Skeletal muscle satellite cell (primary cell): ENCODE measurements around the gene TNIK.

Experiments
- H3K27me3 ChIP-seq: 2 replicates; pipeline ENCODE4 v1.7.0; 2013; ENCODE audit warnings: low read length; ENCODE audit not compliant: control insufficient read depth, insufficient read depth
- H3K36me3 ChIP-seq: 2 replicates; pipeline ENCODE4 v1.7.0; 2013; ENCODE audit warnings: mild to moderate bottlenecking, control low read depth, low read length; ENCODE audit not compliant: insufficient read depth
- H3K4me1 ChIP-seq: 2 replicates; pipeline ENCODE4 v1.7.0; 2013; ENCODE audit warnings: low read length; ENCODE audit not compliant: control insufficient read depth, insufficient read depth
- H3K4me2 ChIP-seq: 2 replicates; pipeline ENCODE4 v1.7.0; 2013; ENCODE audit warnings: mild to moderate bottlenecking, low read length
- H3K4me3 ChIP-seq: 2 replicates; pipeline ENCODE4 v1.7.0; 2013; ENCODE audit warnings: low read length
- H3K9ac ChIP-seq: 2 replicates; pipeline ENCODE4 v1.7.0; 2013; ENCODE audit warnings: mild to moderate bottlenecking, low read depth, low read length, moderate library complexity
- H3K9me3 ChIP-seq: replicated peaks from 2 replicates; pipeline ENCODE4 v1.7.0; 2013; ENCODE audit warnings: mild to moderate bottlenecking, control low read depth, low read length

TNIK gene

GRCh38 chr3:171268677-171269076 is 191.5 kb downstream of the TNIK start:
- H3K9ac ChIP-seq: no peak overlapping the region
- no peaks in the 10 kb centered on the region for H3K36me3 ChIP-seq
- no peaks in the 10 kb centered on the region for H3K27me3 ChIP-seq
- no peak overlapping the region for H3K4me3 ChIP-seq
- H3K4me1 ChIP-seq: no peaks in the 10 kb centered on the region
- no peaks in the 10 kb centered on the region for H3K9me3 ChIP-seq
- no peak overlapping the region for H3K4me2 ChIP-seq

GRCh38 chr3:171267104-171267503 is 193.1 kb downstream of the TNIK start:
- Histone ChIP-seq H3K36me3 (no peaks in the 10 kb centered on the region), H3K4me3 (no peak overlapping the region), H3K9me3 (no peaks in the 10 kb centered on the region), H3K4me2 (no peak overlapping the region), H3K9ac (no peak overlapping the region), H3K27me3 (no peaks in the 10 kb centered on the region), H3K4me1 (no peaks in the 10 kb centered on the region)

- Histone ChIP-seq H3K4me3 (no peak overlapping the region), H3K27me3 (no peaks in the 10 kb centered on the region), H3K36me3 (no peaks in the 10 kb centered on the region), H3K4me2 (no peak overlapping the region), H3K4me1 (peaks cover under 1% of the 10 kb centered on the region), H3K9me3 (no peaks in the 10 kb centered on the region), H3K9ac (no peak overlapping the region)
Measured at GRCh38 chr3:171266740-171267073, 193.5 kb downstream of the TNIK start.

- Histone ChIP-seq H3K4me2 (no peak overlapping the region), H3K9me3 (no peaks in the 10 kb centered on the region), H3K27me3 (no peaks in the 10 kb centered on the region), H3K9ac (no peak overlapping the region), H3K4me1 (peaks cover 6% of the 10 kb centered on the region), H3K4me3 (no peak overlapping the region), H3K36me3 (no peaks in the 10 kb centered on the region)
Measured at GRCh38 chr3:171266034-171266739, 194.0 kb downstream of the TNIK start.

- peaks cover 6% of the 10 kb centered on the region for H3K4me1 ChIP-seq
Measured at GRCh38 chr3:171264758-171265157, 195.4 kb downstream of the TNIK start.

GRCh38 chr3:171262431-171262830 is 197.8 kb downstream of the TNIK start:
- Histone ChIP-seq H3K4me2 (no peak overlapping the region), H3K4me3 (no peak overlapping the region), H3K4me1 (peaks cover 16% of the 10 kb centered on the region), H3K9me3 (no peaks in the 10 kb centered on the region), H3K27me3 (no peaks in the 10 kb centered on the region), H3K36me3 (no peaks in the 10 kb centered on the region), H3K9ac (no peak overlapping the region)

More at GRCh38 chr3:171264758-171265157, 195.4 kb downstream of the TNIK start:
- no peak overlapping the region for H3K9ac ChIP-seq
- H3K9me3 ChIP-seq: no peaks in the 10 kb centered on the region
- no peak overlapping the region for H3K4me3 ChIP-seq
- no peaks in the 10 kb centered on the region for H3K36me3 ChIP-seq
- H3K4me2 ChIP-seq: no peak overlapping the region
- no peaks in the 10 kb centered on the region for H3K27me3 ChIP-seq

GRCh38 chr3:171261487-171261886 is 198.7 kb downstream of the TNIK start:
- no peaks in the 10 kb centered on the region for H3K27me3 ChIP-seq
- no peaks in the 10 kb centered on the region for H3K9me3 ChIP-seq
- H3K9ac ChIP-seq: no peak overlapping the region
- peaks cover 24% of the 10 kb centered on the region for H3K4me1 ChIP-seq
- H3K36me3 ChIP-seq: no peaks in the 10 kb centered on the region
- no peak overlapping the region for H3K4me3 ChIP-seq
- no peak overlapping the region for H3K4me2 ChIP-seq

- Histone ChIP-seq H3K9ac (no peak overlapping the region), H3K9me3 (no peaks in the 10 kb centered on the region), H3K4me2 (no peak overlapping the region), H3K4me1 (peaks cover 27% of the 10 kb centered on the region), H3K27me3 (no peaks in the 10 kb centered on the region), H3K4me3 (no peak overlapping the region), H3K36me3 (no peaks in the 10 kb centered on the region)
Measured at GRCh38 chr3:171260899-171261298, 199.3 kb downstream of the TNIK start.

- Histone ChIP-seq H3K4me1 (peaks cover 27% of the 10 kb centered on the region), H3K4me2 (no peak overlapping the region), H3K36me3 (no peaks in the 10 kb centered on the region), H3K27me3 (no peaks in the 10 kb centered on the region), H3K4me3 (no peak overlapping the region), H3K9ac (no peak overlapping the region), H3K9me3 (no peaks in the 10 kb centered on the region)
Measured at GRCh38 chr3:171260466-171260865, 199.7 kb downstream of the TNIK start.

GRCh38 chr3:171258316-171258715 is 201.9 kb downstream of the TNIK start:
- no peak overlapping the region for H3K4me2 ChIP-seq
- H3K27me3 ChIP-seq: no peaks in the 10 kb centered on the region
- H3K4me3 ChIP-seq: no peak overlapping the region
- H3K4me1 ChIP-seq: peaks cover 27% of the 10 kb centered on the region
- H3K36me3 ChIP-seq: no peaks in the 10 kb centered on the region
- H3K9me3 ChIP-seq: no peaks in the 10 kb centered on the region
- H3K9ac ChIP-seq: no peak overlapping the region

- Histone ChIP-seq H3K9ac (no peak overlapping the region), H3K9me3 (no peaks in the 10 kb centered on the region), H3K4me1 (peaks cover 27% of the 10 kb centered on the region), H3K4me3 (no peak overlapping the region), H3K4me2 (no peak overlapping the region), H3K36me3 (no peaks in the 10 kb centered on the region), H3K27me3 (no peaks in the 10 kb centered on the region)
Measured at GRCh38 chr3:171257251-171258203, 202.7 kb downstream of the TNIK start.
